ENCODE data around the gene BMP6.

Gene BMP6

GRCh38 chr6:7732228-7732627, 6.3 kb downstream of the BMP6 start:
- Histone ChIP-seq H3K4me3 (ENCODE audit: low read depth, low read length) (no peak overlapping the region), H3K36me3 (ENCODE audit: control insufficient read depth, insufficient read depth, low read length) (no peaks in the 10 kb centered on the region), H3K9me3 (ENCODE audit: control insufficient read depth, insufficient read depth, low read length) (no peaks in the 10 kb centered on the region), H3K27me3 (ENCODE audit: control insufficient read depth, insufficient read depth, low read length) (peaks cover 40% of the 10 kb centered on the region), H3K4me1 (ENCODE audit: control insufficient read depth, insufficient read depth, low read length) (peaks cover 15% of the 10 kb centered on the region), H3K9ac (ENCODE audit: low read depth, low read length) (no peak overlapping the region)

- Histone ChIP-seq H3K27me3 (ENCODE audit: control insufficient read depth, insufficient read depth, low read length) (peaks cover 15% of the 10 kb centered on the region), H3K36me3 (ENCODE audit: control insufficient read depth, insufficient read depth, low read length) (no peaks in the 10 kb centered on the region), H3K9me3 (ENCODE audit: control insufficient read depth, insufficient read depth, low read length) (no peaks in the 10 kb centered on the region)
Observed at GRCh38 chr6:7734707-7735383, 8.9 kb downstream of the BMP6 start.

GRCh38 chr6:7737106-7737505, 11.2 kb downstream of the BMP6 start:
- no peaks in the 10 kb centered on the region for H3K9me3 ChIP-seq (ENCODE audit: control insufficient read depth, insufficient read depth, low read length)
- H3K4me1 ChIP-seq (ENCODE audit: control insufficient read depth, insufficient read depth, low read length): peaks cover 3% of the 10 kb centered on the region
- peaks cover 2% of the 10 kb centered on the region for H3K27me3 ChIP-seq (ENCODE audit: control insufficient read depth, insufficient read depth, low read length)
- no peak overlapping the region for H3K4me3 ChIP-seq (ENCODE audit: low read depth, low read length)
- H3K36me3 ChIP-seq (ENCODE audit: control insufficient read depth, insufficient read depth, low read length): no peaks in the 10 kb centered on the region
- no peak overlapping the region for H3K9ac ChIP-seq (ENCODE audit: low read depth, low read length)

More at GRCh38 chr6:7734707-7735383, 8.9 kb downstream of the BMP6 start:
- no peak overlapping the region for H3K9ac ChIP-seq (ENCODE audit: low read depth, low read length)
- peaks cover 7% of the 10 kb centered on the region for H3K4me1 ChIP-seq (ENCODE audit: control insufficient read depth, insufficient read depth, low read length)
- no peak overlapping the region for H3K4me3 ChIP-seq (ENCODE audit: low read depth, low read length)

DNA sequence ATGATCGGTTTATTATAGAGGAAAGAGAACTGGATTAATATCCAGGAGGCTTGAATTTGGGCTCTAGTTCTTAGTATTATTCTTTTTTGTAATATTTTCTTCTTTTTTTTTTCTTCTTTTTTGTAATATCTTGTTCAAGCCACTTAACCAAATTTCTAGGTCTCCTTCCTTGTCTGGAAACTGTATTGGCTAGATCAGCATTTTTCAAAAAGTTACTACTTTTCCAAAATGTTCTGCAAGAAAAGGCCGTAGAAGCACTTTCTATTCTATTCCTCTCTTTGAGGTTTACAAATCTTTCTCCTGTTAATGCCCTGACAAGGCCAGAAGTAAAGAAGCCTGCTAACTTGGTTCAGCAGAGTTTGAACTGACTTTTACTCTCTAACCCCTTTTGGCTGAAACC, 12.0 kb downstream of the BMP6 start:
- peaks cover 2% of the 10 kb centered on the region for H3K27me3 ChIP-seq (ENCODE audit: control insufficient read depth, insufficient read depth, low read length)
- no peak overlapping the region for H3K4me3 ChIP-seq (ENCODE audit: low read depth, low read length)
- no peaks in the 10 kb centered on the region for H3K9me3 ChIP-seq (ENCODE audit: control insufficient read depth, insufficient read depth, low read length)
- H3K9ac ChIP-seq (ENCODE audit: low read depth, low read length): no peak overlapping the region
- no peaks in the 10 kb centered on the region for H3K36me3 ChIP-seq (ENCODE audit: control insufficient read depth, insufficient read depth, low read length)
- H3K4me1 ChIP-seq (ENCODE audit: control insufficient read depth, insufficient read depth, low read length): no peaks in the 10 kb centered on the region

DNA sequence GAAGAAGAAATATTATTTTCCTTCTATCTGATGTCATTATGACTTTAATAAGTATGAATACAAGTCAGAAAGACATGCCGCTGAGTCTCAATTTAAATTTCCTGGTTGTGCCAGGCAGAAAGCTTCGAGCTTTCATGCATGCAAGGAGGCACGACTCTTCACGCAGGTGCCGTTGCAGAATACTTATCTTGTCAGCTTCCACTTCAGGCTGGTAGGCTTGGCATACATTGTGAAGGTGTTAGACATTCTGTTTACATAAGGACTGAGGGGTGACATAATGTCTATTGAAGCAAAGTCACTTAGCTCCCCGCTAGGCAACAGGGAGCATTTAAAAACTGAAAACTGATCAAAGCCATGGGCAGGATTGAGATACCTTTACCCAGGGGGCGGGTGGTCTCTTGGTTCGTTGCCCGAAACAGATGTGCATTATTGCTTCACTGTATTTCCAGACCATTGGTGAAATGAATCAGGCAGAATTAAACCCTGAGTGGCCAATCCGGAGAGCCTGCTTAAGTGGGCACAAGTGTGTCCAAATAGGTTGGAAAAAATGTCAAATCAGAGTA, 16.4 kb downstream of the BMP6 start:
- Histone ChIP-seq H3K9ac (ENCODE audit: low read depth, low read length) (no peak overlapping the region), H3K4me3 (ENCODE audit: low read depth, low read length) (no peak overlapping the region), H3K36me3 (ENCODE audit: control insufficient read depth, insufficient read depth, low read length) (no peaks in the 10 kb centered on the region), H3K27me3 (ENCODE audit: control insufficient read depth, insufficient read depth, low read length) (no peaks in the 10 kb centered on the region), H3K4me1 (ENCODE audit: control insufficient read depth, insufficient read depth, low read length) (no peaks in the 10 kb centered on the region), H3K9me3 (ENCODE audit: control insufficient read depth, insufficient read depth, low read length) (no peaks in the 10 kb centered on the region)

GRCh38 chr6:7745942-7746341, 20.0 kb downstream of the BMP6 start:
- Histone ChIP-seq H3K4me1 (ENCODE audit: control insufficient read depth, insufficient read depth, low read length) (no peaks in the 10 kb centered on the region), H3K4me3 (ENCODE audit: low read depth, low read length) (no peak overlapping the region), H3K9me3 (ENCODE audit: control insufficient read depth, insufficient read depth, low read length) (no peaks in the 10 kb centered on the region), H3K9ac (ENCODE audit: low read depth, low read length) (no peak overlapping the region), H3K36me3 (ENCODE audit: control insufficient read depth, insufficient read depth, low read length) (no peaks in the 10 kb centered on the region), H3K27me3 (ENCODE audit: control insufficient read depth, insufficient read depth, low read length) (no peaks in the 10 kb centered on the region)

GRCh38 chr6:7747016-7747415, 21.1 kb downstream of the BMP6 start:
- no peaks in the 10 kb centered on the region for H3K9me3 ChIP-seq (ENCODE audit: control insufficient read depth, insufficient read depth, low read length)
- H3K36me3 ChIP-seq (ENCODE audit: control insufficient read depth, insufficient read depth, low read length): no peaks in the 10 kb centered on the region
- no peaks in the 10 kb centered on the region for H3K4me1 ChIP-seq (ENCODE audit: control insufficient read depth, insufficient read depth, low read length)
- no peaks in the 10 kb centered on the region for H3K27me3 ChIP-seq (ENCODE audit: control insufficient read depth, insufficient read depth, low read length)
- H3K4me3 ChIP-seq (ENCODE audit: low read depth, low read length): no peak overlapping the region
- H3K9ac ChIP-seq (ENCODE audit: low read depth, low read length): no peak overlapping the region

GRCh38 chr6:7747433-7747832, 21.5 kb downstream of the BMP6 start:
- Histone ChIP-seq H3K9ac (ENCODE audit: low read depth, low read length) (no peak overlapping the region), H3K9me3 (ENCODE audit: control insufficient read depth, insufficient read depth, low read length) (no peaks in the 10 kb centered on the region), H3K4me1 (ENCODE audit: control insufficient read depth, insufficient read depth, low read length) (no peaks in the 10 kb centered on the region), H3K4me3 (ENCODE audit: low read depth, low read length) (no peak overlapping the region), H3K36me3 (ENCODE audit: control insufficient read depth, insufficient read depth, low read length) (no peaks in the 10 kb centered on the region), H3K27me3 (ENCODE audit: control insufficient read depth, insufficient read depth, low read length) (no peaks in the 10 kb centered on the region)

GRCh38 chr6:7747901-7748504, 22.1 kb downstream of the BMP6 start:
- Histone ChIP-seq H3K9me3 (ENCODE audit: control insufficient read depth, insufficient read depth, low read length) (no peaks in the 10 kb centered on the region), H3K27me3 (ENCODE audit: control insufficient read depth, insufficient read depth, low read length) (no peaks in the 10 kb centered on the region), H3K9ac (ENCODE audit: low read depth, low read length) (no peak overlapping the region), H3K4me1 (ENCODE audit: control insufficient read depth, insufficient read depth, low read length) (no peaks in the 10 kb centered on the region), H3K36me3 (ENCODE audit: control insufficient read depth, insufficient read depth, low read length) (no peaks in the 10 kb centered on the region), H3K4me3 (ENCODE audit: low read depth, low read length) (no peak overlapping the region)

DNA sequence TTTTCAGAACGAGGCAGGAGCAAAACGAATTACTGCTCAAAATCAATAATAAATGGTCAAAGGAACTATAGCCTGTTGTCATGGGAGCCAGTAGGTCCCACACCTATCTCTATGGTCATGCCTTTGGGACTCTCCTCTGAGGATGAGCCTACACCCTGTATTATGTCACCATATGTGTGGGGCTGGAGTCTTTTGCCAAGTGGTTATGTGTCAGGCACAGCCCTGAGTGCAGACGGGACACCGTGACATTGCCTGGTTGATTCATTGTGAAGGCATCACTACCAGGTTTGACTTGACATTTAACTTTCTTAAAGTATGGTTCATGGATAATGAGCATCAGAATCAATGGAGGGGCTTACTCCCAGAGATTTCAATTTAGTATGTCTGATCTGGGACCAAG, 23.6 kb downstream of the BMP6 start:
- no peaks in the 10 kb centered on the region for H3K9me3 ChIP-seq (ENCODE audit: control insufficient read depth, insufficient read depth, low read length)
- no peaks in the 10 kb centered on the region for H3K27me3 ChIP-seq (ENCODE audit: control insufficient read depth, insufficient read depth, low read length)
- no peaks in the 10 kb centered on the region for H3K36me3 ChIP-seq (ENCODE audit: control insufficient read depth, insufficient read depth, low read length)

GRCh38 chr6:7750197-7750596, 24.3 kb downstream of the BMP6 start:
- Histone ChIP-seq H3K9ac (ENCODE audit: low read depth, low read length) (no peak overlapping the region), H3K4me1 (ENCODE audit: control insufficient read depth, insufficient read depth, low read length) (no peaks in the 10 kb centered on the region), H3K9me3 (ENCODE audit: control insufficient read depth, insufficient read depth, low read length) (no peaks in the 10 kb centered on the region), H3K27me3 (ENCODE audit: control insufficient read depth, insufficient read depth, low read length) (no peaks in the 10 kb centered on the region), H3K36me3 (ENCODE audit: control insufficient read depth, insufficient read depth, low read length) (no peaks in the 10 kb centered on the region), H3K4me3 (ENCODE audit: low read depth, low read length) (no peak overlapping the region)

More for the DNA sequence above, 23.6 kb downstream of the BMP6 start:
- no peaks in the 10 kb centered on the region for H3K4me1 ChIP-seq (ENCODE audit: control insufficient read depth, insufficient read depth, low read length)
- no peak overlapping the region for H3K4me3 ChIP-seq (ENCODE audit: low read depth, low read length)
- H3K9ac ChIP-seq (ENCODE audit: low read depth, low read length): no peak overlapping the region

GRCh38 chr6:7758456-7758855, 32.6 kb downstream of the BMP6 start:
- no peak overlapping the region for H3K4me3 ChIP-seq (ENCODE audit: low read depth, low read length)

More at GRCh38 chr6:7758456-7758855, 32.6 kb downstream of the BMP6 start:
- H3K4me1 ChIP-seq (ENCODE audit: control insufficient read depth, insufficient read depth, low read length): no peaks in the 10 kb centered on the region
- H3K9me3 ChIP-seq (ENCODE audit: control insufficient read depth, insufficient read depth, low read length): no peaks in the 10 kb centered on the region
- no peaks in the 10 kb centered on the region for H3K36me3 ChIP-seq (ENCODE audit: control insufficient read depth, insufficient read depth, low read length)
- no peaks in the 10 kb centered on the region for H3K27me3 ChIP-seq (ENCODE audit: control insufficient read depth, insufficient read depth, low read length)
- H3K9ac ChIP-seq (ENCODE audit: low read depth, low read length): no peak overlapping the region

All from iPS-15b (cell line).